ENCODE data around the gene CEACAM1. TPM values are rescaled to one million over a fixed set of nuclear protein-coding genes. Genes with fewer than 3 reads are reported as not detected.

The CEACAM1 gene
- total RNA-seq, 3 donors from 2014 or later (not counting 1 experiment from before 2014, with no cell fraction given): 1.3 to 1.9 TPM; not detected in 1

- Mint-ChIP-seq H3K4me1 (no peaks in the 10 kb centered on the region), H3K36me3 (no peaks in the 10 kb centered on the region), H3K27me3 (ENCODE audit: low read depth in 2 of 2) (no peaks in the 10 kb centered on the region), H3K27ac (no peak overlapping the region), H3K4me3 (no peak overlapping the region), H3K9me3 (no peaks in the 10 kb centered on the region)
- no peak for DNase-seq
- no peak overlapping the region for H3K27ac ChIP-seq (ENCODE audit: low read length)
- no peaks in the 10 kb centered on the region for H3K9me3 ChIP-seq (ENCODE audit: control insufficient read depth, insufficient read depth, low read length)
- H3K4me3 ChIP-seq (ENCODE audit: low read length): no peak overlapping the region
- intact Hi-C loops (cut with micrococcal nuclease): no loop called here
- H3K27me3 ChIP-seq (ENCODE audit: control insufficient read depth, insufficient read depth, low read length): no peaks in the 10 kb centered on the region
- no peak for ATAC-seq
- H3K36me3 ChIP-seq (ENCODE audit: control insufficient read depth, insufficient read depth, low read length): no peaks in the 10 kb centered on the region
- WGBS (ENCODE audit: insufficient coverage): 80% methylated on average over 2 of the region's 2 CpGs
- no peak for TF ChIP-seq CTCF (IDR thresholded peaks at IDR 0.05)
- peaks cover 5% of the 10 kb centered on the region for H3K4me1 ChIP-seq (ENCODE audit: control insufficient read depth, insufficient read depth, low read length)
Measured at GRCh38 chr19:42496460-42497133, 31.7 kb downstream of the CEACAM1 start.

GRCh38 chr19:42495663-42496062, 32.6 kb downstream of the CEACAM1 start:
- WGBS (ENCODE audit: insufficient coverage): 85% methylated on average over 3 of the region's 3 CpGs
- no peak overlapping the region for H3K4me3 Mint-ChIP-seq
- intact Hi-C loops (cut with micrococcal nuclease): no loop called here
- H3K9me3 Mint-ChIP-seq: no peaks in the 10 kb centered on the region
- DNase-seq (no peak), ATAC-seq (no peak)
- no peaks in the 10 kb centered on the region for H3K4me1 Mint-ChIP-seq
- no peak for TF ChIP-seq CTCF (IDR thresholded peaks at IDR 0.05)
- Histone ChIP-seq H3K4me1 (ENCODE audit: control insufficient read depth, insufficient read depth, low read length) (peaks cover 5% of the 10 kb centered on the region), H3K9me3 (ENCODE audit: control insufficient read depth, insufficient read depth, low read length) (no peaks in the 10 kb centered on the region), H3K27me3 (ENCODE audit: control insufficient read depth, insufficient read depth, low read length) (no peaks in the 10 kb centered on the region), H3K4me3 (ENCODE audit: low read length) (no peak overlapping the region), H3K36me3 (ENCODE audit: control insufficient read depth, insufficient read depth, low read length) (no peaks in the 10 kb centered on the region), H3K27ac (ENCODE audit: low read length) (no peak overlapping the region)
- H3K36me3 Mint-ChIP-seq: no peaks in the 10 kb centered on the region
- no peaks in the 10 kb centered on the region for H3K27me3 Mint-ChIP-seq (ENCODE audit: low read depth in 2 of 2)
- H3K27ac Mint-ChIP-seq: no peak overlapping the region

GRCh38 chr19:42494321-42494720, 34.0 kb downstream of the CEACAM1 start:
- no peak overlapping the region for H3K27ac Mint-ChIP-seq
- intact Hi-C loops (cut with micrococcal nuclease): no loop called here
- H3K9me3 Mint-ChIP-seq: no peaks in the 10 kb centered on the region
- no peak for TF ChIP-seq CTCF (IDR thresholded peaks at IDR 0.05)
- Histone ChIP-seq H3K4me3 (ENCODE audit: low read length) (no peak overlapping the region), H3K9me3 (ENCODE audit: control insufficient read depth, insufficient read depth, low read length) (no peaks in the 10 kb centered on the region), H3K27me3 (ENCODE audit: control insufficient read depth, insufficient read depth, low read length) (no peaks in the 10 kb centered on the region), H3K27ac (ENCODE audit: low read length) (no peak overlapping the region), H3K36me3 (ENCODE audit: control insufficient read depth, insufficient read depth, low read length) (no peaks in the 10 kb centered on the region), H3K4me1 (ENCODE audit: control insufficient read depth, insufficient read depth, low read length) (peaks cover 5% of the 10 kb centered on the region)
- no peak overlapping the region for H3K4me3 Mint-ChIP-seq
- H3K4me1 Mint-ChIP-seq: no peaks in the 10 kb centered on the region
- ATAC-seq (no peak), DNase-seq (no peak)
- 81% methylated on average over 3 of the region's 3 CpGs for WGBS (ENCODE audit: insufficient coverage)
- H3K36me3 Mint-ChIP-seq: no peaks in the 10 kb centered on the region
- H3K27me3 Mint-ChIP-seq (ENCODE audit: low read depth in 2 of 2): no peaks in the 10 kb centered on the region
